IPS-18c (cell line): ENCODE measurements around the gene CAMTA1.
A peak's percentile ranks its signal among the peaks of the same experiment; 100 is the strongest.
"Not testable (repeated sequence)": the region's sequence is repeated elsewhere in the genome, so short reads cannot be mapped to it uniquely, and the experiment has no call there.

Experiments used
- H3K4me3 ChIP-seq: 2 replicates; pipeline ENCODE4 v1.7.0; 2013; ENCODE audit warnings: low read depth, mild to moderate bottlenecking, low read length, moderate library complexity; ENCODE audit not compliant: insufficient read depth
- H3K9me3 ChIP-seq: one replicate; pipeline ENCODE4 v1.6.1; 2013; ENCODE audit warnings: mild to moderate bottlenecking, low read length, moderate library complexity; ENCODE audit not compliant: control insufficient read depth, insufficient read depth

CAMTA1 gene

DNA sequence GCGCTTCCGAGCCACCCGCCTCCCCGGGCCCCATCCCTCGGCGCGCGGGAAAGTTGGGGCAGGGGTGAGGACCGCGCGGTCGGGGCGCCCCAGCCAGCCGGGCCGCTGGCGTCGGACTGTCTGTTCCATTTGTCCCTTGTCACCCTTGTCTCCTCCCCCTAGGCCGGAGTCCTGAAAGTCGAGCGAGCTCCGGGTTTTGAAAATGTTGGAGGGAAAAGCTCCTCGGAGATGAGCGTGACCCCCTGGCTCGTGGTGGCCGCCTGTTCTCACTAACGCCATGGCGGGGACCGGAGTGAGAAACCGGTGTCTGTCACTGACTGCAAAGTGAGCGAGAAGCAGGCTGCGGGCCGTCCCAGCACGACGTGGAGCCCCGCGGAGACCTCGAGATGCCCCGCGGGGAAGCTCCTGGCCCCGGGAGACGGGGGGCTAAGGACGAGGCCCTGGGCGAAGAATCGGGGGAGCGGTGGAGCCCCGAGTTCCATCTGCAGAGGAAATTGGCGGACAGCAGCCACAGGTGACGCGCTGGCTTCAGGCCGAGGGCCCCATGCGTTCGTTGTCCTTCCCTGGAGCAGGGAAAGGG lies 999.3 kb downstream of the CAMTA1 start:
- Histone ChIP-seq H3K4me3 (peak overlapping the region; percentile 56), H3K9me3 (no peaks in the 10 kb centered on the region)

DNA sequence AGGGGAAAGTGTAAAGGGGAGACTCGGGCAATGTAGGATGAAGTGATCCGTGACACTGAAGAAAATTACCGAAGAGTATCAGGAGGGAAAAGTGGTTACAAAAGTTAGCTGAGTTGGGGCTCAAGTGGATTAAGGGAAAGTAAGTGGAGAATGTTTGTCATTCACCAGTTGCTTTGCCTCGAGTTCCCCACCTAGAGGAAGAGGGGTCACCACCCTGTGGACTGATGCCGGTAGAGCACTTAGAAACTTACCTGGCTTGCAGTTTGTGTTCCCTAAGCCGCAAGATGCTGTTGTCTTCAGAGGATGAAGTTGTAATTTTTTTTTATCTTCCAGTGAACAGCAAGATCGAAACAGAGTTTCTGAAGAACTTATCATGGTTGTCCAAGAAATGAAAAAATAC lies 999.9 kb downstream of the CAMTA1 start:
- H3K4me3 ChIP-seq, result peak overlapping the region; percentile 56
- H3K9me3 ChIP-seq, result peaks cover 2% of the 10 kb centered on the region

DNA sequence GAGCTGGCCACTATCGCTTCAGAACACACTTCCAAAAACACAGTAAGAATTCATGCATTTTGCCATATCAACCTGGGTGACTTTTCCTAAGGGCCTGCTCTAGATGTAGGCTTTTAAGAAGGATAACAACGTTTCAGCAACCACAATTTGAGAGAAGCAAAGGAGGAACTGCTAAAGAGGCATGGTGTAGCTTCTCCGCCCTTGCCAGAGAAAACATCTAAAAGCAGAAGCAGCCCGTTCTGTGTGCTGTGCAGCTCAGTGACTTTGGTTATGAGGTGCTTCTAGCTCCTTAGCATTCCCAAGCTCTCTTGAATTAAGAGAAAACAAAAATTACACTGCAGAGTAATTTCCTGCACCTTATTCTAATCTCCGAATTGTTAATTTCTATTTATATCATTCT lies 1001.5 kb downstream of the CAMTA1 start:
- Histone ChIP-seq H3K4me3 (no peak overlapping the region), H3K9me3 (peaks cover 13% of the 10 kb centered on the region)

DNA sequence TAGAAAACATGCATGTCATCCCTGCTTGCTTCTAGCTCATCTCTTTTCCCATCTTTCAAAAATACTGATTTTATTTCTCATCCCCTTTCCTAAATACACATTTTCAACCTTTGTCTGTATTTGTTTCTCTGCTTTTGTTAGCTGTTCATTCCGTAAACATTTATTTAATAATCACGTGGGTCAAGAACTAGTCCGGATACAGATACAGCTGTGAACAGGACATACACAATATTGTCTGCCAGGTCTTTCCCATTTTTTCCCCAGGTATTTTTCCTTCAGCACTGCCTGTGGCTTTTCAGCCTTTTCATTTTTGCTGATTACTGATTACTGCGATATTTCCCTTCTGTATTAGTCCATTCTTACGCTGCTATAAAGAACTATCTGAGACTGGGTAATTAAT lies 1004.6 kb downstream of the CAMTA1 start:
- Histone ChIP-seq H3K9me3 (peaks cover 16% of the 10 kb centered on the region), H3K4me3 (no peak overlapping the region)

DNA sequence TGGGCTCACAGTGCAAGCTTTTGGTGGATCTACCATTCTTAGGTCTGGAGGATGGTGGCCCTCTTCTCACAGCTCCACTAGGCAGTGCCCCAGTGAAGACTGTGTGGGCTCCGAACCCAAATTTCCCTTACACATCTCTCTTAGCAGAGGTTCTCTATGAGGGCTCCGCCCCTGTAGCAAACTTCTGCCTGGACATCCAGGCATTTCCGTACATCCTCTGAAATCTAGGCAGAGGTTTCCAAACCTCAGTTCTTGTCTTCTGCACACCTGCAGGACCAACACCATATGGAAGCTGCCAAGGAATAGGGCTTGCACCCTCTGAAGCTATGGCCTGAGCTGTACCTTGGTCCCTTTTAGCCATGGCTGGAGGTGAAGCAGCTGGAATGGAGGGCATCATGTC lies 1005.8 kb downstream of the CAMTA1 start:
- not testable (repeated sequence) for H3K4me3 ChIP-seq
- peaks cover 16% of the 10 kb centered on the region for H3K9me3 ChIP-seq

DNA sequence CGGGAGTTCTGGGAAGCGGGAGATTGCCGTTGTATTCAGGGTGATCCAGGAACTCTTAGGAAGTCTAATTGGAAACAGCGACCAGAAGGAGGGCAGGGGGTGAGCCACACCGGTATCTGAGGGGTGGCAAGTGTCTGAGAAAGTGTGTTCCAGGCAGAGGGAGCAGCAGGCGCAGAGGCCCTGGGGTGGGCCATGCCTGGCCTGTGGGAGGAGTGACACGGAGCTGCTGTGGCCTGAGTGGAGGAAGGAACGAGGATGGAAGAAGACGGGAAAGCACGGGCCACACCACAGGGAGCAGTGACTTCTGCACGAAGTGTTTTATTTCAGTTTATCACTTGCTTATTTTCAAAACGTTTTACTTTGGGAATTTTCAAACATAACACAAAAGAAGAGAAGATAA lies 1010.2 kb downstream of the CAMTA1 start:
- H3K4me3 ChIP-seq, result no peak overlapping the region
- H3K9me3 ChIP-seq, result peaks cover 10% of the 10 kb centered on the region

DNA sequence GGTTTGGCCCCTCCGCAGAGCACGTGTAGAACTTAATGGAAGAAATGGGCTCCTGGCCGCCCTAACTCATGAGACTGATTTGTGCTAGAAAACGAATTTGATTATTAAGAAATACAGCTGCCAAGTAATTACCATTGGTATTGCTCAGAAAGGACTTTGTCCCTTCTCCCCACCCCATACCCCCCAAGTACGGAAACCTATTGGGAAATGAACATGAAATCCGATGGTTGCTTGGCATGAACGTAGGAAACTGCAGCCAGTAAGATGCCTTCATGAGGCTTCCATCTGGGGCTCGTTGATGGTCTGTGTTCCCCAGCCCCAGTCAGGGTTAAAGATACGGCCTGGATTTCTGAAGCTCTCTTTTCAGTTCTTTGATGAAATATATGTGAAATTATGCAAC lies 1020.2 kb downstream of the CAMTA1 start:
- Histone ChIP-seq H3K9me3 (no peaks in the 10 kb centered on the region), H3K4me3 (no peak overlapping the region)

DNA sequence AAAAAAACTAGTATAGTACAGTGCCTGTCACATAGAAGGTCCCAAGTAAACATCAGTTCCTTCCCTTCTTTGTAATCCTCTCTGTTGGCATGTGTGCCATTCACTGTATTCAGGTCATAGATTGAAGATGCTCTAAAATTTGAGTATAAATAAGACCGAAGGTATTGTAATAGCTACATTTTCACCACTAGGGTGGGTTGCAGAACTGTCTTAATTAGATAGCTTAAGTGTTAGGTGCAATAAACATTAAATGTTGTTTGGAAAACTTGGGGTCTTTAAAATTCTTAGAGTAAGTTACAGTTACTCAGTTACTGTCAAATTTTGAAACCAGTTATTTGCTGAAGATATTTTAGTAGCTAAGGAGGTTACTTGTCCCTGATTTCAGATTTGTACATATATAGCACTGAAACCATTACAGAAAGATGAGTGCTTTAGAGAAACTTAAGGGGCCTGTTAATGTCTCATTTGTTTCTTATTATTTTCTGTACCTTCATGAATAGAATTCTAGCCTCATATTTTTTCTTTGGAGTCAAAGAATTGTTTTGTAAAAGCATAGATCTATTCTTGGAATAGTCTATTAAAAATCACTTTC lies 1023.1 kb downstream of the CAMTA1 start:
- H3K4me3 ChIP-seq, result no peak overlapping the region
- H3K9me3 ChIP-seq, result no peaks in the 10 kb centered on the region

DNA sequence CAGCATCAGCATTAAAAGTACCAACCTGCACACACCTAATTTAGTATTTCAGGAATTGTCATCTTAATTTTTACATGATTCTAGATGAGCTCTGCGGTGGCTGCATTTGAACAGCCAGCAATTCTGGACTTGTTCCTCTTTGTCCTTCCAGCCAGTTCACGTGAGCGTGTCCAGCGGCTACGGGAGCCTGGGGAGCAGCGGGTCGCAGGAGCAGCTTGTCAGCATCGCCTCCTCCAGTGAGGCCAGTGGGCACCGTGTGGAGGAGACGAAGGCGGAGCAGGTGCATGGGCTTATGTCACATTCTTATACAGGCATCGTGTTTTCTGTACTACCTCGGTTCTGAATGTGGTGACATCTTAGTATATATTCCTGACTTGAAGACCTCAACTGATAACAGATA lies 1024.5 kb downstream of the CAMTA1 start:
- no peaks in the 10 kb centered on the region for H3K9me3 ChIP-seq
- no peak overlapping the region for H3K4me3 ChIP-seq

DNA sequence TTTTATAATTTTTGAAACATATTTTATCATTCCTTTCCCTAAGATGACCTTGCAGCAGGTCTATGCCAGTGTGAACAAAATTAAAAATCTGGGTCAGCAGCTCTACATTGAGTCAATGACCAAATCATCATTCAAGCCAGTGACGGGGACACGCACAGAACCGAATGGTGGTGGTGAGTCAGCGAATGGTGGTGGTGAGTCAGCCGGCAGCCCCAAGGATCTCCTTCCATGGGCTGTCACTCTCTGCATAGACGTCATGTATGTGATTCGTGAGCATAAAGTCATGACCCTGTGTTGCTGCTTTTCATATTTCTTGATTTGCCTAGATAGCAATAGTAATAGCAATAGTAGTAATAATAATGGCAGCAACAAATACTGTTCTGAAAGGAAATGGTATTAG lies 1025.1 kb downstream of the CAMTA1 start:
- Histone ChIP-seq H3K9me3 (no peaks in the 10 kb centered on the region), H3K4me3 (no peak overlapping the region)

DNA sequence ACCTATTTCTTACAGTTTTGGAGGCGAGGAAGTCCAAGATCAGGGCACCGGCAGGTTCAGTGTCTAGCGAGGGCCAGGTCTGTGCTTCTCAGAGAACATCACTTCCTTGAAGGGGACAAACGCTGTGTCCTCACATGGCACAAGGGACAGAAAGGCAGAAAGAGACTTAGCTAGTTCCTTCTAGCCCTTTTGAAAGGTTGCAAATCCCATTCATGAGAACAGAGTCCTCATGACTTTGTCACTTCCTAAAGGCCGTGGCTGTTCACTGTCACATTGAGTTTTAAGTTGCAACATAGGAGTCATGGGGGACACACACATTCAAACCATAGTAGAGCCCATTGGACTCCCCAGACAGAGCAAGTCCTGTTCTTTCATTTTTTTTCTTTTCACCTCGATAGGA lies 1026.2 kb downstream of the CAMTA1 start:
- no peaks in the 10 kb centered on the region for H3K9me3 ChIP-seq

DNA sequence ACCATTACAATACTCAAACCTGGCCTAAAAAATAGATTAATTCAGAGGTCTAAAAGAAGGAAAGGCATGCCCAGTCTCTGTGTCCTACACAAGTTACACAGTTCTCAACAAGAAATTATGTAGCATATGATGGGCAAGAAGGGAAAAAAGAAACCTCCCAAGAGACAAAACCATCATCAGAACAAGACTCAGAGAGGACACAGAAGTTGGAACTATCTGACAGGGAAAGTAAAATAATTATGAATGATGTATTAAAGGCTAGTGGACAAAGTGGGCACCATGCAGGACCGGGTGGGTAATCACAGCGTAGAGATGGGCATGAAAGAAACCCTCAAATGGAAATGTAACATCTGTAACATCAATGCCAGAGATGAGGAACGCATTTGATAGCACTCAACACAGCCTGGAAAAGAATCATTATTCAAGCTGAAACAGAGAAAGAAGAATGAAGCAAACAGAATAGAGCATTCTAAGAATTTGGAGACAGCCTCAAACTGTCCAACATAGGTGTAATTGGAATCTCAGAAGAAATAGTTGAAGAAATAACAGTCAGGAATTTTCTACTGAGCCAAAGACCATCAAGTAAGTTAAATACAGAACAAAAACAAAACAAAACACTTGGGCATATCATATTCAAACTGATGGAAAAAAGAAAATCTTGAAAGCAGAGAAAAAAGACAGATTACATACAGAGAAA lies 1028.6 kb downstream of the CAMTA1 start:
- Histone ChIP-seq H3K9me3 (no peaks in the 10 kb centered on the region), H3K4me3 (no peak overlapping the region)

More for the DNA sequence above, 1026.2 kb downstream of the CAMTA1 start:
- no peak overlapping the region for H3K4me3 ChIP-seq
